GM23338 (cell line): ENCODE measurements around the gene CYP2J2. TPM values are rescaled to one million over a fixed set of nuclear protein-coding genes. Genes with fewer than 3 reads are reported as not detected.
A peak's percentile ranks its signal among the peaks of the same experiment; 100 is the strongest.

Source experiments
- ATAC-seq: fragments of 200-7000 bp; cut with Tn5 transposase; 3 replicates; pipeline ENCODE4 v1.9.1; 2020
- DNase-seq: peaks from one replicate; pipeline ENCODE4 v3.0.0-alpha.2; 2015; ENCODE audit warnings: low spot score
- H2AFZ ChIP-seq: fragments of 200-600 bp; sonication (generic); 2 replicates; pipeline ENCODE4 v1.8.0; 2016; ENCODE audit warnings: antibody characterized with exemption, mild to moderate bottlenecking, moderate library complexity
- H3F3A ChIP-seq: fragments of 200-600 bp; sonication (generic); replicated peaks from 2 replicates; pipeline ENCODE4 v1.8.0; 2017; ENCODE audit warnings: antibody characterized with exemption, mixed run types, low read depth
- H3K27ac ChIP-seq: fragments of 200-600 bp; sonication (generic); 2 replicates; pipeline ENCODE4 v1.6.1; 2016; ENCODE audit warnings: low read depth
- H3K27me3 ChIP-seq: fragments of 200-600 bp; sonication (generic); 2 replicates; pipeline ENCODE4 v1.8.0; 2016; ENCODE audit warnings: mild to moderate bottlenecking, mixed run types, moderate library complexity; ENCODE audit not compliant: insufficient read depth
- H3K36me3 ChIP-seq: fragments of 200-600 bp; sonication (generic); 2 replicates; pipeline ENCODE4 v1.8.0; 2016; ENCODE audit warnings: mild to moderate bottlenecking; ENCODE audit not compliant: insufficient read depth
- H3K4me1 ChIP-seq: fragments of 200-600 bp; sonication (generic); 2 replicates; pipeline ENCODE4 v1.8.0; 2016; ENCODE audit warnings: mild to moderate bottlenecking, moderate library complexity; ENCODE audit not compliant: insufficient read depth
- H3K4me2 ChIP-seq: fragments of 200-600 bp; sonication (generic); 2 replicates; pipeline ENCODE4 v1.7.1; 2017; ENCODE audit warnings: mixed run types
- H3K4me3 ChIP-seq: fragments of 200-600 bp; sonication (generic); 2 replicates; pipeline ENCODE4 v1.6.1; 2016; ENCODE audit warnings: mixed run types
- H3K79me2 ChIP-seq: fragments of 200-600 bp; sonication (generic); replicated peaks from 2 replicates; pipeline ENCODE4 v1.8.0; 2017; ENCODE audit warnings: mild to moderate bottlenecking; ENCODE audit not compliant: insufficient read depth
- H3K9me2 ChIP-seq: fragments of 200-600 bp; sonication (generic); 2 replicates; pipeline ENCODE4 v1.8.0; 2017; ENCODE audit not compliant: insufficient read depth
- H4K20me1 ChIP-seq: fragments of 200-600 bp; sonication (generic); replicated peaks from 2 replicates; pipeline ENCODE4 v1.8.0; 2017; ENCODE audit warnings: mild to moderate bottlenecking; ENCODE audit not compliant: insufficient read depth
- H3K27ac Mint-ChIP-seq: 2 replicates; pipeline ENCODE4 v1.8.0; 2020; ENCODE audit warnings: inconsistent platforms, mild to moderate bottlenecking, moderate library complexity, mixed read lengths
- H3K27me3 Mint-ChIP-seq: 3 replicates; pipeline ENCODE4 v1.8.0; 2022; ENCODE audit warnings: low read depth, mild to moderate bottlenecking, moderate library complexity, mixed read lengths, inconsistent platforms; ENCODE audit not compliant: insufficient read depth, poor library complexity
- H3K36me3 Mint-ChIP-seq: 3 replicates; pipeline ENCODE4 v1.8.0; 2021; ENCODE audit warnings: low read depth, mild to moderate bottlenecking, inconsistent platforms, moderate library complexity, mixed read lengths
- H3K4me1 Mint-ChIP-seq: 3 replicates; pipeline ENCODE4 v1.8.0; 2020; ENCODE audit warnings: mild to moderate bottlenecking, inconsistent platforms, mixed read lengths
- H3K4me3 Mint-ChIP-seq: 3 replicates; pipeline ENCODE4 v1.8.0; 2021; ENCODE audit warnings: moderate library complexity, mild to moderate bottlenecking, inconsistent platforms, mixed read lengths
- H3K9me3 Mint-ChIP-seq: 3 replicates; pipeline ENCODE4 v1.8.0; 2020; ENCODE audit warnings: moderate library complexity, mild to moderate bottlenecking, inconsistent platforms, mixed read lengths
- EZH2phosphoT487 ChIP-seq: fragments of 200-600 bp; sonication (generic); IDR thresholded peaks from one replicate; pipeline ENCODE4 v1.8.1; 2018; ENCODE audit warnings: antibody characterized with exemption; ENCODE audit not compliant: unreplicated experiment
- JUNB ChIP-seq: IDR thresholded peaks from one replicate; pipeline ENCODE4 v1.6.1; 2016; ENCODE audit warnings: antibody characterized with exemption; ENCODE audit not compliant: unreplicated experiment
- NANOG ChIP-seq: IDR thresholded peaks from 2 replicates; pipeline ENCODE4 v1.6.1; 2016; ENCODE audit warnings: antibody characterized with exemption, borderline replicate concordance
- STAT1 ChIP-seq: IDR thresholded peaks from one replicate; pipeline ENCODE4 v1.6.1; 2016; ENCODE audit warnings: antibody characterized with exemption; ENCODE audit not compliant: unreplicated experiment
- polyA plus RNA-seq: library from polyadenylated mRNA; unstranded; fragments of >200 nt; fragmentation: Nextera tagmentation; extraction: Ambion mirVana; gene quantifications from 2 replicates; pipeline ENCODE4 v1.2.1, GENCODE V29; 2016
- total RNA-seq: library from RNA; depleted of rRNA; stranded (reverse); fragments of >200 nt; shearing (Covaris generic); gene quantifications from 2 replicates; pipeline ENCODE4 v1.2.3, GENCODE V29; 2014
- TF ChIP-seq, protein P1 (sequence below), 2 experiments: fragments of 200-600 bp in 1 of 2; sonication (generic) in 1 of 2; conservative IDR thresholded peaks; 2 replicates each; pipeline versions ENCODE4 v1.5.1 to v1.6.1; 2016 to 2017; ENCODE audit warnings: antibody characterized with exemption in 2 of 2, low read depth in 2 of 2, mild to moderate bottlenecking in 2 of 2, moderate library complexity in 1 of 2
- TF ChIP-seq, protein P2 (sequence below): fragments of 250-450 bp; sonication (Bioruptor Pico); IDR thresholded peaks from 2 replicates; pipeline ENCODE4 v1.5.0; 2020; ENCODE audit warnings: mild to moderate bottlenecking, moderate library complexity
- TF ChIP-seq, protein P3 (sequence below): IDR thresholded peaks from 2 replicates; pipeline ENCODE4 v1.6.1; 2016; ENCODE audit warnings: antibody characterized with exemption

Gene CYP2J2
- total and polyA plus RNA-seq, 2 experiments from 2014 or later, result 1.4 to 1.5 TPM

DNA sequence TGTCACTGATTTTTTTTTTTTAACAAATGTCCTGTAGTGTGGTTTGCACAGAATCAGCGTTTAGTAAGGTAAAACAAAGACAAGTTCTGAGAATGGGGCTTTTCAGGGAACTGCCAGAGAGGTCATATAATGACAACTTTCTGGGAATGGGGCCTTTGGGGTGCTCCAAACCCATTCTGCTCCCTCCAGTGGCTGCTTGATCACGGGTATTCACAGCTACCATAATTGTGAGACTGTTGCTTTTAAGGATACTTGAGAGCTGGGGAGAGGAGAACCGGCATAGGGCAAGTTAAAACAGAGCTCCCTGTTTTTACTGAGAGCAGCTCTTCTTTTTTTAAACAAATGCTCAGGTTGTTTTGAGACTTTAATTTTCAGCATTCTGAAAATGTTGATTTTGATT is 48.2 kb downstream of the CYP2J2 start:
- ATAC-seq, result peak; percentile 77
- no peak overlapping the region for H2AFZ ChIP-seq
- peak; percentile 42 for DNase-seq
- H3K36me3 ChIP-seq, result no peaks in the 10 kb centered on the region
- no peaks in the 10 kb centered on the region for H3K36me3 Mint-ChIP-seq
- no peak overlapping the region for H3K4me3 ChIP-seq
- H3K4me1 Mint-ChIP-seq, result peaks cover 5% of the 10 kb centered on the region; the same call in 1 of the 3 replicates
- H4K20me1 ChIP-seq, result no peaks in the 10 kb centered on the region
- no peak overlapping the region for H3K27ac ChIP-seq
- no peaks in the 10 kb centered on the region for H3K9me2 ChIP-seq
- H3F3A ChIP-seq, result no peaks in the 10 kb centered on the region
- TF ChIP-seq NANOG (no peak), EZH2phosphoT487 (no peak), STAT1 (no peak), JUNB (no peak)
- TF ChIP-seq, protein P1, sequence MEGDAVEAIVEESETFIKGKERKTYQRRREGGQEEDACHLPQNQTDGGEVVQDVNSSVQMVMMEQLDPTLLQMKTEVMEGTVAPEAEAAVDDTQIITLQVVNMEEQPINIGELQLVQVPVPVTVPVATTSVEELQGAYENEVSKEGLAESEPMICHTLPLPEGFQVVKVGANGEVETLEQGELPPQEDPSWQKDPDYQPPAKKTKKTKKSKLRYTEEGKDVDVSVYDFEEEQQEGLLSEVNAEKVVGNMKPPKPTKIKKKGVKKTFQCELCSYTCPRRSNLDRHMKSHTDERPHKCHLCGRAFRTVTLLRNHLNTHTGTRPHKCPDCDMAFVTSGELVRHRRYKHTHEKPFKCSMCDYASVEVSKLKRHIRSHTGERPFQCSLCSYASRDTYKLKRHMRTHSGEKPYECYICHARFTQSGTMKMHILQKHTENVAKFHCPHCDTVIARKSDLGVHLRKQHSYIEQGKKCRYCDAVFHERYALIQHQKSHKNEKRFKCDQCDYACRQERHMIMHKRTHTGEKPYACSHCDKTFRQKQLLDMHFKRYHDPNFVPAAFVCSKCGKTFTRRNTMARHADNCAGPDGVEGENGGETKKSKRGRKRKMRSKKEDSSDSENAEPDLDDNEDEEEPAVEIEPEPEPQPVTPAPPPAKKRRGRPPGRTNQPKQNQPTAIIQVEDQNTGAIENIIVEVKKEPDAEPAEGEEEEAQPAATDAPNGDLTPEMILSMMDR (conservative IDR thresholded peaks at IDR 0.05; ENCODE audit: low read depth in 2 of 2), result peak; percentile 16 to 21; a peak in 1 of 4 replicates
- TF ChIP-seq, protein P2, sequence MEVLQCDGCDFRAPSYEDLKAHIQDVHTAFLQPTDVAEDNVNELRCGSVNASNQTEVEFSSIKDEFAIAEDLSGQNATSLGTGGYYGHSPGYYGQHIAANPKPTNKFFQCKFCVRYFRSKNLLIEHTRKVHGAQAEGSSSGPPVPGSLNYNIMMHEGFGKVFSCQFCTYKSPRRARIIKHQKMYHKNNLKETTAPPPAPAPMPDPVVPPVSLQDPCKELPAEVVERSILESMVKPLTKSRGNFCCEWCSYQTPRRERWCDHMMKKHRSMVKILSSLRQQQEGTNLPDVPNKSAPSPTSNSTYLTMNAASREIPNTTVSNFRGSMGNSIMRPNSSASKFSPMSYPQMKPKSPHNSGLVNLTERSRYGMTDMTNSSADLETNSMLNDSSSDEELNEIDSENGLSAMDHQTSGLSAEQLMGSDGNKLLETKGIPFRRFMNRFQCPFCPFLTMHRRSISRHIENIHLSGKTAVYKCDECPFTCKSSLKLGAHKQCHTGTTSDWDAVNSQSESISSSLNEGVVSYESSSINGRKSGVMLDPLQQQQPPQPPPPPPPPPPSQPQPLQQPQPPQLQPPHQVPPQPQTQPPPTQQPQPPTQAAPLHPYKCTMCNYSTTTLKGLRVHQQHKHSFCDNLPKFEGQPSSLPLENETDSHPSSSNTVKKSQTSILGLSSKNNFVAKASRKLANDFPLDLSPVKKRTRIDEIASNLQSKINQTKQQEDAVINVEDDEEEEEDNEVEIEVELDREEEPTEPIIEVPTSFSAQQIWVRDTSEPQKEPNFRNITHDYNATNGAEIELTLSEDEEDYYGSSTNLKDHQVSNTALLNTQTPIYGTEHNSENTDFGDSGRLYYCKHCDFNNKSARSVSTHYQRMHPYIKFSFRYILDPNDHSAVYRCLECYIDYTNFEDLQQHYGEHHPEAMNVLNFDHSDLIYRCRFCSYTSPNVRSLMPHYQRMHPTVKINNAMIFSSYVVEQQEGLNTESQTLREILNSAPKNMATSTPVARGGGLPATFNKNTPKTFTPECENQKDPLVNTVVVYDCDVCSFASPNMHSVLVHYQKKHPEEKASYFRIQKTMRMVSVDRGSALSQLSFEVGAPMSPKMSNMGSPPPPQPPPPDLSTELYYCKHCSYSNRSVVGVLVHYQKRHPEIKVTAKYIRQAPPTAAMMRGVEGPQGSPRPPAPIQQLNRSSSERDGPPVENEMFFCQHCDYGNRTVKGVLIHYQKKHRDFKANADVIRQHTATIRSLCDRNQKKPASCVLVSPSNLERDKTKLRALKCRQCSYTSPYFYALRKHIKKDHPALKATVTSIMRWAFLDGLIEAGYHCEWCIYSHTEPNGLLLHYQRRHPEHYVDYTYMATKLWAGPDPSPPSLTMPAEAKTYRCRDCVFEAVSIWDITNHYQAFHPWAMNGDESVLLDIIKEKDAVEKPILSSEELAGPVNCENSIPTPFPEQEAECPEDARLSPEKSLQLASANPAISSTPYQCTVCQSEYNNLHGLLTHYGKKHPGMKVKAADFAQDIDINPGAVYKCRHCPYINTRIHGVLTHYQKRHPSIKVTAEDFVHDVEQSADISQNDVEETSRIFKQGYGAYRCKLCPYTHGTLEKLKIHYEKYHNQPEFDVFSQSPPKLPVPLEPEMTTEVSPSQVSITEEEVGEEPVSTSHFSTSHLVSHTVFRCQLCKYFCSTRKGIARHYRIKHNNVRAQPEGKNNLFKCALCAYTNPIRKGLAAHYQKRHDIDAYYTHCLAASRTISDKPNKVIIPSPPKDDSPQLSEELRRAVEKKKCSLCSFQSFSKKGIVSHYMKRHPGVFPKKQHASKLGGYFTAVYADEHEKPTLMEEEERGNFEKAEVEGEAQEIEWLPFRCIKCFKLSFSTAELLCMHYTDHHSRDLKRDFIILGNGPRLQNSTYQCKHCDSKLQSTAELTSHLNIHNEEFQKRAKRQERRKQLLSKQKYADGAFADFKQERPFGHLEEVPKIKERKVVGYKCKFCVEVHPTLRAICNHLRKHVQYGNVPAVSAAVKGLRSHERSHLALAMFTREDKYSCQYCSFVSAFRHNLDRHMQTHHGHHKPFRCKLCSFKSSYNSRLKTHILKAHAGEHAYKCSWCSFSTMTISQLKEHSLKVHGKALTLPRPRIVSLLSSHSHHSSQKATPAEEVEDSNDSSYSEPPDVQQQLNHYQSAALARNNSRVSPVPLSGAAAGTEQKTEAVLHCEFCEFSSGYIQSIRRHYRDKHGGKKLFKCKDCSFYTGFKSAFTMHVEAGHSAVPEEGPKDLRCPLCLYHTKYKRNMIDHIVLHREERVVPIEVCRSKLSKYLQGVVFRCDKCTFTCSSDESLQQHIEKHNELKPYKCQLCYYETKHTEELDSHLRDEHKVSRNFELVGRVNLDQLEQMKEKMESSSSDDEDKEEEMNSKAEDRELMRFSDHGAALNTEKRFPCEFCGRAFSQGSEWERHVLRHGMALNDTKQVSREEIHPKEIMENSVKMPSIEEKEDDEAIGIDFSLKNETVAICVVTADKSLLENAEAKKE (CRISPR knock-in tag), result no peak
- TF ChIP-seq, protein P3, sequence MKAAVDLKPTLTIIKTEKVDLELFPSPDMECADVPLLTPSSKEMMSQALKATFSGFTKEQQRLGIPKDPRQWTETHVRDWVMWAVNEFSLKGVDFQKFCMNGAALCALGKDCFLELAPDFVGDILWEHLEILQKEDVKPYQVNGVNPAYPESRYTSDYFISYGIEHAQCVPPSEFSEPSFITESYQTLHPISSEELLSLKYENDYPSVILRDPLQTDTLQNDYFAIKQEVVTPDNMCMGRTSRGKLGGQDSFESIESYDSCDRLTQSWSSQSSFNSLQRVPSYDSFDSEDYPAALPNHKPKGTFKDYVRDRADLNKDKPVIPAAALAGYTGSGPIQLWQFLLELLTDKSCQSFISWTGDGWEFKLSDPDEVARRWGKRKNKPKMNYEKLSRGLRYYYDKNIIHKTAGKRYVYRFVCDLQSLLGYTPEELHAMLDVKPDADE, result no peak
- no peaks in the 10 kb centered on the region for H3K27me3 ChIP-seq
- no peak overlapping the region for H3K4me2 ChIP-seq
- no peak overlapping the region for H3K4me3 Mint-ChIP-seq
- H3K4me1 ChIP-seq, result no peaks in the 10 kb centered on the region
- 0 out of 2 replicates have a peak overlapping the region, but pooled peaks have one; percentile 39 for H3K27ac Mint-ChIP-seq
- peaks cover 5% of the 10 kb centered on the region for H3K27me3 Mint-ChIP-seq
- H3K79me2 ChIP-seq, result no peaks in the 10 kb centered on the region
- no peaks in the 10 kb centered on the region for H3K9me3 Mint-ChIP-seq
